GM12864 (cell line): Measurements from ENCODE around the gene UPP1.

Experiments
- DNase-seq: peaks from one replicate; pipeline ENCODE4 v3.0.0-alpha.2; 2011; ENCODE audit warnings: low read depth
- H3K4me3 ChIP-seq: 2 replicates; pipeline ENCODE4 v1.5.1; 2011; ENCODE audit warnings: mild to moderate bottlenecking, low read depth, low read length, control low read depth
- TF ChIP-seq, protein P1 (sequence below): IDR thresholded peaks from 2 replicates; pipeline ENCODE4 v1.5.1; 2011; ENCODE audit warnings: low read depth, mild to moderate bottlenecking, moderate library complexity, low read length, control low read depth, inconsistent platforms; ENCODE audit errors: missing control alignments

UPP1 gene

GRCh38 chr7:48089046-48090003 is at the start of gene UPP1:
Gene UPP1 (plus strand): TSS chr7:48089265. CDS start chr7:48094784, 5,519 bp downstream.
- TF ChIP-seq, protein P1, sequence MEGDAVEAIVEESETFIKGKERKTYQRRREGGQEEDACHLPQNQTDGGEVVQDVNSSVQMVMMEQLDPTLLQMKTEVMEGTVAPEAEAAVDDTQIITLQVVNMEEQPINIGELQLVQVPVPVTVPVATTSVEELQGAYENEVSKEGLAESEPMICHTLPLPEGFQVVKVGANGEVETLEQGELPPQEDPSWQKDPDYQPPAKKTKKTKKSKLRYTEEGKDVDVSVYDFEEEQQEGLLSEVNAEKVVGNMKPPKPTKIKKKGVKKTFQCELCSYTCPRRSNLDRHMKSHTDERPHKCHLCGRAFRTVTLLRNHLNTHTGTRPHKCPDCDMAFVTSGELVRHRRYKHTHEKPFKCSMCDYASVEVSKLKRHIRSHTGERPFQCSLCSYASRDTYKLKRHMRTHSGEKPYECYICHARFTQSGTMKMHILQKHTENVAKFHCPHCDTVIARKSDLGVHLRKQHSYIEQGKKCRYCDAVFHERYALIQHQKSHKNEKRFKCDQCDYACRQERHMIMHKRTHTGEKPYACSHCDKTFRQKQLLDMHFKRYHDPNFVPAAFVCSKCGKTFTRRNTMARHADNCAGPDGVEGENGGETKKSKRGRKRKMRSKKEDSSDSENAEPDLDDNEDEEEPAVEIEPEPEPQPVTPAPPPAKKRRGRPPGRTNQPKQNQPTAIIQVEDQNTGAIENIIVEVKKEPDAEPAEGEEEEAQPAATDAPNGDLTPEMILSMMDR, result no peak
- peak within 1 kb of the TSS; percentile 72 for H3K4me3 ChIP-seq
- no peak for DNase-seq

DNA sequence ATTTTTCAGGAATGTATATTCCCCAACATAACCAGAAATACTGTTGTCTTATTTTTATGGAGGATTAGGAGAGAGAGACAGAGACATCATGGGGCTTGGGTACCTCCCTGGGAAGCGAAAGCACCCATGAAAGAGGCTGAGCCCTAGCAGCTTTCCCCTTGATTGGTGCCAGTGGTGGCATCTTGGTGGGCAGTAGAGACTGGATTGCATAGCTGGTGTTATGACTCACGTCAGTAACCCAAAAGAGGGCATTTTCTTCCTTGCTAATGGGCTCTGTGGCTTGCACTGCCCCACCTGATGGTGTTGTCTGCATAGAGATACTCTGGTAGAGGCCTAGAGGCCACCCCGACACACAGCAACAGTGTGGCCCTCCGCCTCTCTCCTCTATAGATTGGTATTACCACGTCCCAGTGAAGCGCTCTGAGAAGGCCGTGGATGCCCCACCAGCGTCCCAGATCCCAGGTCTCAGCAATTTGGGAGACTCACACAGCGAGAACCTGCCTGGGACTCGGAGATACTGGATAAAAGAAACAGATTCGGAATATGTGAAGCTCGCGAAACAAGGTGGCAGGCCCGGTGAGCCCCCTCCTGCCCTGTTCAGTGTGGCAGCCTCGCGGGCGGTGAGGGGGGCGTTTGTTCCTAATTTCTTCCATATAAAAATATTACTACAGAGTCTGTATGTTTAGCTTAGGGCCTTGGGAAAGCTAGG is 48.0 kb upstream of the UPP1 start:
- no peak for DNase-seq

GRCh38 chr7:48041653-48041970 is 47.5 kb upstream of the UPP1 start:
- DNase-seq, result no peak
- TF ChIP-seq, protein P1, result no peak
- no peak overlapping the region for H3K4me3 ChIP-seq

More for the DNA sequence above, 48.0 kb upstream of the UPP1 start:
- no peak overlapping the region for H3K4me3 ChIP-seq
- TF ChIP-seq, protein P1, result no peak

GRCh38 chr7:48042216-48042615 is 46.8 kb upstream of the UPP1 start:
- no peak for DNase-seq
- TF ChIP-seq, protein P1, result no peak
- no peak overlapping the region for H3K4me3 ChIP-seq

GRCh38 chr7:48042636-48043035 is 46.4 kb upstream of the UPP1 start:
- H3K4me3 ChIP-seq, result no peak overlapping the region
- no peak for DNase-seq
- TF ChIP-seq, protein P1, result no peak

- no peak overlapping the region for H3K4me3 ChIP-seq
- TF ChIP-seq, protein P1, result no peak
- DNase-seq, result no peak
Measured at GRCh38 chr7:48045195-48045765, 43.8 kb upstream of the UPP1 start.
